ENCODE measurements around the gene RAD21L1. TPM values are rescaled to one million over a fixed set of nuclear protein-coding genes. Genes with fewer than 3 reads are reported as not detected.

RAD21L1 gene
- polyA plus RNA-seq, 2 of the 4 experiments (the other 2 are of a cell fraction), result not detected

GRCh38 chr20:1178103-1178502, 47.7 kb upstream of the RAD21L1 start:
- POLR2A ChIA-PET, result no interaction called here
- no peak for TF ChIP-seq RAD21 (conservative IDR thresholded peaks at IDR 0.05 in 1 of 2, IDR thresholded peaks at IDR 0.05 in 1 of 2)
- no peak for TF ChIP-seq HOXA7 (CRISPR knock-in tag; IDR thresholded peaks at IDR 0.05)
- TF ChIP-seq ZFP36 (IDR thresholded peaks at IDR 0.05; ENCODE audit: borderline replicate concordance, partially characterized antibody), result peak; percentile 44
- WGBS (ENCODE audit: missing lambda C conversion rate), result 81% methylated on average over 3 of the region's 3 CpGs

GRCh38 chr20:1178623-1179022, 47.2 kb upstream of the RAD21L1 start:
- no peak overlapping the region for H3K27ac ChIP-seq
- H3K4me1 ChIP-seq, result peaks cover 7% of the 10 kb centered on the region; the same call in 1 of the 3 replicates
- WGBS (ENCODE audit: missing lambda C conversion rate), result 74% methylated on average over 3 of the region's 3 CpGs
- ATAC-seq (no peak), DNase-seq (ENCODE audit: low read depth in 1 of 2, low spot score in 1 of 2) (no peak), FAIRE-seq (no peak)
- CTCF ChIA-PET, result interaction anchor here (0.7 to 10.6 kb wide), 7 partner anchors 7 to 260 kb away, joined by 3 to 91 read pairs (median 3); partner anchors contain the start of gene TMEM74B
- POLR2A ChIA-PET, result no interaction called here
- H3K4me3 ChIP-seq, result no peak overlapping the region
- TF ChIP-seq ESRRA (IDR thresholded peaks at IDR 0.05; ENCODE audit: borderline replicate concordance, low read length) (no peak), HOXA7 (CRISPR knock-in tag; IDR thresholded peaks at IDR 0.05) (no peak), PBX3 (IDR thresholded peaks at IDR 0.05) (no peak), HES2 (IDR thresholded peaks at IDR 0.05) (no peak), BHLHE40 (IDR thresholded peaks at IDR 0.05; ENCODE audit: low read depth, low read length) (no peak), FOSL2 (IDR thresholded peaks at IDR 0.05) (no peak), FOSL2 (CRISPR knock-in tag; IDR thresholded peaks at IDR 0.05) (no peak), NPAS2 (CRISPR knock-in tag; IDR thresholded peaks at IDR 0.05; ENCODE audit: borderline replicate concordance) (no peak), HOXB5 (CRISPR knock-in tag; IDR thresholded peaks at IDR 0.05) (no peak)
- H3K9me3 ChIP-seq, result no peaks in the 10 kb centered on the region
- H3K4me2 ChIP-seq, result no peak overlapping the region

More at GRCh38 chr20:1178103-1178502, 47.7 kb upstream of the RAD21L1 start:
- CTCF ChIA-PET, result interaction anchor here (0.7 to 10.6 kb wide), 7 partner anchors 7 to 289 kb away, joined by 3 to 91 read pairs (median 3); partner anchors contain the start of genes NSFL1C and TMEM74B
- Histone ChIP-seq H3K4me1 (peaks cover 7% of the 10 kb centered on the region; the same call in 1 of the 3 replicates), H3K9me3 (no peaks in the 10 kb centered on the region), H3K27ac (no peak overlapping the region), H3K4me3 (no peak overlapping the region), H3K4me2 (no peak overlapping the region)
- no peak for FAIRE-seq
- DNase-seq (ENCODE audit: low read depth in 1 of 2, low spot score in 1 of 2), result no peak
- ATAC-seq, result no peak

- DNase-seq (ENCODE audit: low read depth in 1 of 2, low spot score in 1 of 2), result no peak
- TF ChIP-seq CBX8 (IDR thresholded peaks at IDR 0.05) (no peak), FOSL2 (IDR thresholded peaks at IDR 0.05) (no peak), FOSL2 (CRISPR knock-in tag; IDR thresholded peaks at IDR 0.05) (no peak), MYC (IDR thresholded peaks at IDR 0.05; ENCODE audit: borderline replicate concordance, low read length) (no peak), E2F6 (IDR thresholded peaks at IDR 0.05; ENCODE audit: borderline replicate concordance, low read depth) (no peak), RCOR1 (IDR thresholded peaks at IDR 0.05; ENCODE audit: low read depth, low read length) (no peak), NR3C1 (IDR thresholded peaks at IDR 0.05) (no peak)
- WGBS (ENCODE audit: missing lambda C conversion rate), result 92% methylated on average over 17 of the region's 27 CpGs
- no peak for ATAC-seq
- ChIA-PET POLR2A (no interaction called here), CTCF (interaction anchor here (1.1 to 2.3 kb wide), 6 partner anchors 9 to 365 kb away, joined by 3 to 10 read pairs (median 4); no protein-coding TSS in a partner anchor)
- Histone ChIP-seq H3K4me2 (no peak overlapping the region), H3K4me3 (no peak overlapping the region), H3K4me1 (peaks cover 8% of the 10 kb centered on the region), H3K27ac (no peak overlapping the region), H3K9me3 (no peaks in the 10 kb centered on the region)
- FAIRE-seq, result no peak
These were observed 44.9 kb upstream of the RAD21L1 start for GRCh38 chr20:1180949-1181348.

GRCh38 chr20:1182106-1182505, 43.7 kb upstream of the RAD21L1 start:
- FAIRE-seq, result no peak
- WGBS (ENCODE audit: missing lambda C conversion rate), result 88% methylated on average over 4 of the region's 4 CpGs

More at GRCh38 chr20:1182106-1182505, 43.7 kb upstream of the RAD21L1 start:
- H3K27ac ChIP-seq, result no peak overlapping the region
- DNase-seq (ENCODE audit: low read depth in 1 of 2, low spot score in 1 of 2) (no peak), ATAC-seq (no peak)
- H3K4me2 ChIP-seq, result no peak overlapping the region
- TF ChIP-seq RARB (CRISPR knock-in tag; IDR thresholded peaks at IDR 0.05), result no peak
- H3K4me3 ChIP-seq, result no peak overlapping the region
- H3K4me1 ChIP-seq, result peaks cover 12% of the 10 kb centered on the region
- CTCF ChIA-PET, result interaction anchor here (1.0 to 2.3 kb wide), 3 partner anchors 10 to 366 kb away, joined by 4 to 10 read pairs (median 4); no protein-coding TSS in a partner anchor
- H3K9me3 ChIP-seq, result no peaks in the 10 kb centered on the region
- POLR2A ChIA-PET, result no interaction called here
